ENCODE results near the gene UGT2A1.

DNA sequence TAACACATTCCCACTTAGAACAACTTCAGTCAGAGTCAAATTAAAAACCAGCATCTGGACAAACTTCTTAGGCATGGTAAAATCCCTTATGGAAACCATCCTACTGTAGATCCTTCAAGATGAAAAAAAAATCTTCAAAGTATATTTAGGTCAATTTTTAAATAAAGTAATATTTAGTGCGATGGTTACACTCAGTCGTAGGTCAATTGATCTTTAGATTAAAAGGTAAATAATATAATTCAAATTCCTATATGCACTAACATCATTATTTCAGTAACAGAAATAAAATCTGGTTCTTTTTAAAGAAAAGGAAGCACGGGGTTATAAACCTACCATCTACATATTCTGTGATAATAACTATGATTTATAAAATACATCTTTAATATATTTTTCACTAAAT lies 13.5 kb downstream of the UGT2A1 start, which contains the start of gene UGT2A2:
- no peak for TF ChIP-seq CTCF (conservative IDR thresholded peaks at IDR 0.05; ENCODE audit: low read depth, low read length)
- no peak for TF ChIP-seq POLR2A (IDR thresholded peaks at IDR 0.05; ENCODE audit: low read depth, low read length)
- no peak for TF ChIP-seq RCOR1 (IDR thresholded peaks at IDR 0.05; ENCODE audit: insufficient replicate concordance, low read length)
- no peak for TF ChIP-seq FOS (IDR thresholded peaks at IDR 0.05; ENCODE audit: low read depth, low read length)
- TF ChIP-seq, protein P1, sequence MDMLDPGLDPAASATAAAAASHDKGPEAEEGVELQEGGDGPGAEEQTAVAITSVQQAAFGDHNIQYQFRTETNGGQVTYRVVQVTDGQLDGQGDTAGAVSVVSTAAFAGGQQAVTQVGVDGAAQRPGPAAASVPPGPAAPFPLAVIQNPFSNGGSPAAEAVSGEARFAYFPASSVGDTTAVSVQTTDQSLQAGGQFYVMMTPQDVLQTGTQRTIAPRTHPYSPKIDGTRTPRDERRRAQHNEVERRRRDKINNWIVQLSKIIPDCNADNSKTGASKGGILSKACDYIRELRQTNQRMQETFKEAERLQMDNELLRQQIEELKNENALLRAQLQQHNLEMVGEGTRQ (IDR thresholded peaks at IDR 0.05; ENCODE audit: low read depth, low read length), result no peak
- TF ChIP-seq CEBPB (IDR thresholded peaks at IDR 0.05; ENCODE audit: low read depth, low read length), result no peak
- TF ChIP-seq NFE2L2 (IDR thresholded peaks at IDR 0.05; ENCODE audit: low read depth, low read length), result no peak
- TF ChIP-seq RAD21 (IDR thresholded peaks at IDR 0.05; ENCODE audit: low read length), result no peak
- TF ChIP-seq MXI1 (IDR thresholded peaks at IDR 0.05; ENCODE audit: borderline replicate concordance, low read depth, low read length), result no peak
- no peak for TF ChIP-seq ELK1 (IDR thresholded peaks at IDR 0.05; ENCODE audit: borderline replicate concordance, low read depth, low read length)
